HepG2 (cell line): ENCODE results near the gene CISD1. TPM values are rescaled to one million over a fixed set of nuclear protein-coding genes. Genes with fewer than 3 reads are reported as not detected.
A peak's percentile ranks its signal among the peaks of the same experiment; 100 is the strongest.

Experiments
- HMG20B ChIP-seq: conservative IDR thresholded peaks from 2 replicates; pipeline ENCODE4 v1.6.1; 2016; ENCODE audit warnings: missing genetic modification reagents, missing compliant biosample characterization
- KLF15 ChIP-seq: sonication (generic); formaldehyde crosslinking; IDR thresholded peaks from 2 replicates; pipeline ENCODE4 v1.8.1; 2023; ENCODE audit warnings: borderline replicate concordance, mild to moderate bottlenecking, inconsistent platforms, missing genetic modification reagents, mixed read lengths
- NKX3-1 ChIP-seq: sonication (generic); formaldehyde crosslinking; IDR thresholded peaks from 2 replicates; pipeline ENCODE4 v1.5.0; 2020; ENCODE audit warnings: missing genetic modification reagents
- NR3C1 ChIP-seq: sonication (generic); formaldehyde crosslinking; IDR thresholded peaks from 2 replicates; pipeline ENCODE4 v1.4.0; 2020; ENCODE audit warnings: missing genetic modification reagents
- POLR2AphosphoS2 ChIP-seq: IDR thresholded peaks from 2 replicates; pipeline ENCODE4 v1.6.1; 2011; ENCODE audit warnings: low read depth, low read length, improper control_type of control experiment
- polyA plus RNA-seq, 8 experiments: library from polyadenylated mRNA; depleted of rRNA in 3 of 8; stranded (reverse) in 7 of 8; unstranded in 1 of 8; fragments of >200 nt; fragmentation: Illumina TruSeq in 4 of 8; extraction: Trizol in 4 of 8; gene quantifications; 2 replicates each; pipeline versions ENCODE4 v1.2.1 to v1.2.3, GENCODE V29; 2011 to 2016; ENCODE audit warnings: low read depth in 4 of 8, missing spikeins in 1 of 8, mixed read lengths in 1 of 8; ENCODE audit not compliant: insufficient read depth in 1 of 8
- total RNA-seq, 5 experiments: library from RNA; depleted of rRNA; stranded (reverse); fragments of >200 nt; fragmentation: Illumina TruSeq; extraction: Trizol; gene quantifications; 2 replicates each; pipeline ENCODE4 v1.2.3, GENCODE V29; 2016; ENCODE audit warnings: low read depth in 1 of 5
- TF ChIP-seq, protein P1 (sequence below), 2 experiments: fragments of 450-650 bp in 1 of 2; sonication (generic) in 1 of 2; formaldehyde crosslinking in 1 of 2; IDR thresholded peaks; 2 replicates each; pipeline versions ENCODE4 v1.6.1 to v1.8.0; 2016 to 2022; ENCODE audit warnings: antibody characterized with exemption in 1 of 2, mild to moderate bottlenecking in 1 of 2, missing genetic modification reagents in 1 of 2
- TF ChIP-seq, protein P2 (sequence below): sonication (generic); formaldehyde crosslinking; IDR thresholded peaks from 2 replicates; pipeline ENCODE4 v1.4.0; 2020; ENCODE audit warnings: mild to moderate bottlenecking, missing genetic modification reagents, borderline replicate concordance
- TF ChIP-seq, protein P3 (sequence below): sonication (generic); formaldehyde crosslinking; IDR thresholded peaks from 2 replicates; pipeline ENCODE4 v1.4.0; 2020; ENCODE audit warnings: missing genetic modification reagents
- TF ChIP-seq, protein P4 (sequence below): sonication (generic); formaldehyde crosslinking; IDR thresholded peaks from 2 replicates; pipeline ENCODE4 v1.5.0; 2020; ENCODE audit warnings: missing genetic modification reagents

CISD1 gene
- total and polyA plus RNA-seq, 2 of the 13 experiments (the other 11 are each of a cell fraction or from before 2014, with no cell fraction given), result 63.4 to 78.9 TPM

DNA sequence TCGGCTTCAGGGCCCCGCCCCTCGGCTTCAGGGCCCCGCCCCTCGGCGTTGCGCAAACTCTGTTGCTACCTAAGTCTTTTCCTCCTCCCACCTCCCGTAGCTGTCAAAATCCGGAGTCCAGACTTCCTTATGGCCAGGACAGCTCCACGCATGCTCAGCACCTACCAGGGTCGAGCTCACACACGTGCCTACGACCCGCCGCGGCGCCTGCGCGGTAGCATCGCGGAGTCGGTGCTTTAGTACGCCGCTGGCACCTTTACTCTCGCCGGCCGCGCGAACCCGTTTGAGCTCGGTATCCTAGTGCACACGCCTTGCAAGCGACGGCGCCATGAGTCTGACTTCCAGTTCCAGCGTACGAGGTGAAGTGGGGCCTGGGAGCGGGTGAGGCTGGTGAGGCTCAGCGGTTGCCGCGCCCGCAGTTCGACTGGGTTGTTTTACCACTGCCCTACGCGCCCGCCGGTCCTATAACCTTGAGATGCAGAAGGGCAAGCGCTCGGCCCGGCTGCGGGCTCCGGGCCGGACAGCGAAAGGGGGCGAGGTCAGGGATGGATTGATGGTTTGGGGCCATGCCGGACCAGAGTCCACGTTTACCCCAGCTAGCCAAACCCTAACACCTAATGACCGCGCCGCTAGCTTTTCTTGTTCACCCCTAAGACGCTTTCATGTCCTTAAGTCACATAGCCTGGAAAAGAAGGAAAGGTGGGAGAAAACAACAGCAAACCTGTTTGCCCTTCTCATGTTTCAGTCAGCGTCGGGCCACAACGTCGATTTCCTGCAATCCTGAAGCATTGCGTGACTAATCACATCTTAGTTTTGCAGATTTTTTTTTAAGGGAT lies at the start of gene CISD1 (continued):
- TF ChIP-seq, protein P1, sequence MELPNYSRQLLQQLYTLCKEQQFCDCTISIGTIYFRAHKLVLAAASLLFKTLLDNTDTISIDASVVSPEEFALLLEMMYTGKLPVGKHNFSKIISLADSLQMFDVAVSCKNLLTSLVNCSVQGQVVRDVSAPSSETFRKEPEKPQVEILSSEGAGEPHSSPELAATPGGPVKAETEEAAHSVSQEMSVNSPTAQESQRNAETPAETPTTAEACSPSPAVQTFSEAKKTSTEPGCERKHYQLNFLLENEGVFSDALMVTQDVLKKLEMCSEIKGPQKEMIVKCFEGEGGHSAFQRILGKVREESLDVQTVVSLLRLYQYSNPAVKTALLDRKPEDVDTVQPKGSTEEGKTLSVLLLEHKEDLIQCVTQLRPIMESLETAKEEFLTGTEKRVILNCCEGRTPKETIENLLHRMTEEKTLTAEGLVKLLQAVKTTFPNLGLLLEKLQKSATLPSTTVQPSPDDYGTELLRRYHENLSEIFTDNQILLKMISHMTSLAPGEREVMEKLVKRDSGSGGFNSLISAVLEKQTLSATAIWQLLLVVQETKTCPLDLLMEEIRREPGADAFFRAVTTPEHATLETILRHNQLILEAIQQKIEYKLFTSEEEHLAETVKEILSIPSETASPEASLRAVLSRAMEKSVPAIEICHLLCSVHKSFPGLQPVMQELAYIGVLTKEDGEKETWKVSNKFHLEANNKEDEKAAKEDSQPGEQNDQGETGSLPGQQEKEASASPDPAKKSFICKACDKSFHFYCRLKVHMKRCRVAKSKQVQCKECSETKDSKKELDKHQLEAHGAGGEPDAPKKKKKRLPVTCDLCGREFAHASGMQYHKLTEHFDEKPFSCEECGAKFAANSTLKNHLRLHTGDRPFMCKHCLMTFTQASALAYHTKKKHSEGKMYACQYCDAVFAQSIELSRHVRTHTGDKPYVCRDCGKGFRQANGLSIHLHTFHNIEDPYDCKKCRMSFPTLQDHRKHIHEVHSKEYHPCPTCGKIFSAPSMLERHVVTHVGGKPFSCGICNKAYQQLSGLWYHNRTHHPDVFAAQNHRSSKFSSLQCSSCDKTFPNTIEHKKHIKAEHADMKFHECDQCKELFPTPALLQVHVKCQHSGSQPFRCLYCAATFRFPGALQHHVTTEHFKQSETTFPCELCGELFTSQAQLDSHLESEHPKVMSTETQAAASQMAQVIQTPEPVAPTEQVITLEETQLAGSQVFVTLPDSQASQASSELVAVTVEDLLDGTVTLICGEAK (IDR thresholded peaks at IDR 0.05), result no peak
- TF ChIP-seq, protein P1 (CRISPR knock-in tag; IDR thresholded peaks at IDR 0.05), result peak; percentile 93; the same call in 1 of the 2 replicates
- TF ChIP-seq, protein P2, sequence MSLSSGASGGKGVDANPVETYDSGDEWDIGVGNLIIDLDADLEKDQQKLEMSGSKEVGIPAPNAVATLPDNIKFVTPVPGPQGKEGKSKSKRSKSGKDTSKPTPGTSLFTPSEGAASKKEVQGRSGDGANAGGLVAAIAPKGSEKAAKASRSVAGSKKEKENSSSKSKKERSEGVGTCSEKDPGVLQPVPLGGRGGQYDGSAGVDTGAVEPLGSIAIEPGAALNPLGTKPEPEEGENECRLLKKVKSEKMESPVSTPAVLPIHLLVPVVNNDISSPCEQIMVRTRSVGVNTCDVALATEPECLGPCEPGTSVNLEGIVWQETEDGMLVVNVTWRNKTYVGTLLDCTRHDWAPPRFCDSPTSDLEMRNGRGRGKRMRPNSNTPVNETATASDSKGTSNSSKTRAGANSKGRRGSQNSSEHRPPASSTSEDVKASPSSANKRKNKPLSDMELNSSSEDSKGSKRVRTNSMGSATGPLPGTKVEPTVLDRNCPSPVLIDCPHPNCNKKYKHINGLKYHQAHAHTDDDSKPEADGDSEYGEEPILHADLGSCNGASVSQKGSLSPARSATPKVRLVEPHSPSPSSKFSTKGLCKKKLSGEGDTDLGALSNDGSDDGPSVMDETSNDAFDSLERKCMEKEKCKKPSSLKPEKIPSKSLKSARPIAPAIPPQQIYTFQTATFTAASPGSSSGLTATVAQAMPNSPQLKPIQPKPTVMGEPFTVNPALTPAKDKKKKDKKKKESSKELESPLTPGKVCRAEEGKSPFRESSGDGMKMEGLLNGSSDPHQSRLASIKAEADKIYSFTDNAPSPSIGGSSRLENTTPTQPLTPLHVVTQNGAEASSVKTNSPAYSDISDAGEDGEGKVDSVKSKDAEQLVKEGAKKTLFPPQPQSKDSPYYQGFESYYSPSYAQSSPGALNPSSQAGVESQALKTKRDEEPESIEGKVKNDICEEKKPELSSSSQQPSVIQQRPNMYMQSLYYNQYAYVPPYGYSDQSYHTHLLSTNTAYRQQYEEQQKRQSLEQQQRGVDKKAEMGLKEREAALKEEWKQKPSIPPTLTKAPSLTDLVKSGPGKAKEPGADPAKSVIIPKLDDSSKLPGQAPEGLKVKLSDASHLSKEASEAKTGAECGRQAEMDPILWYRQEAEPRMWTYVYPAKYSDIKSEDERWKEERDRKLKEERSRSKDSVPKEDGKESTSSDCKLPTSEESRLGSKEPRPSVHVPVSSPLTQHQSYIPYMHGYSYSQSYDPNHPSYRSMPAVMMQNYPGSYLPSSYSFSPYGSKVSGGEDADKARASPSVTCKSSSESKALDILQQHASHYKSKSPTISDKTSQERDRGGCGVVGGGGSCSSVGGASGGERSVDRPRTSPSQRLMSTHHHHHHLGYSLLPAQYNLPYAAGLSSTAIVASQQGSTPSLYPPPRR (CRISPR knock-in tag), result peak; percentile 55; the same call in 1 of the 2 replicates
- TF ChIP-seq, protein P3, sequence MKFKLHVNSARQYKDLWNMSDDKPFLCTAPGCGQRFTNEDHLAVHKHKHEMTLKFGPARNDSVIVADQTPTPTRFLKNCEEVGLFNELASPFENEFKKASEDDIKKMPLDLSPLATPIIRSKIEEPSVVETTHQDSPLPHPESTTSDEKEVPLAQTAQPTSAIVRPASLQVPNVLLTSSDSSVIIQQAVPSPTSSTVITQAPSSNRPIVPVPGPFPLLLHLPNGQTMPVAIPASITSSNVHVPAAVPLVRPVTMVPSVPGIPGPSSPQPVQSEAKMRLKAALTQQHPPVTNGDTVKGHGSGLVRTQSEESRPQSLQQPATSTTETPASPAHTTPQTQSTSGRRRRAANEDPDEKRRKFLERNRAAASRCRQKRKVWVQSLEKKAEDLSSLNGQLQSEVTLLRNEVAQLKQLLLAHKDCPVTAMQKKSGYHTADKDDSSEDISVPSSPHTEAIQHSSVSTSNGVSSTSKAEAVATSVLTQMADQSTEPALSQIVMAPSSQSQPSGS (CRISPR knock-in tag), result peak; percentile 88
- TF ChIP-seq NKX3-1 (CRISPR knock-in tag) (peak; percentile 96), NR3C1 (CRISPR knock-in tag) (no peak), POLR2AphosphoS2 (no peak), HMG20B (no peak), KLF15 (CRISPR knock-in tag) (peak; percentile 73; the same call in 1 of the 2 replicates)
- TF ChIP-seq, protein P4, sequence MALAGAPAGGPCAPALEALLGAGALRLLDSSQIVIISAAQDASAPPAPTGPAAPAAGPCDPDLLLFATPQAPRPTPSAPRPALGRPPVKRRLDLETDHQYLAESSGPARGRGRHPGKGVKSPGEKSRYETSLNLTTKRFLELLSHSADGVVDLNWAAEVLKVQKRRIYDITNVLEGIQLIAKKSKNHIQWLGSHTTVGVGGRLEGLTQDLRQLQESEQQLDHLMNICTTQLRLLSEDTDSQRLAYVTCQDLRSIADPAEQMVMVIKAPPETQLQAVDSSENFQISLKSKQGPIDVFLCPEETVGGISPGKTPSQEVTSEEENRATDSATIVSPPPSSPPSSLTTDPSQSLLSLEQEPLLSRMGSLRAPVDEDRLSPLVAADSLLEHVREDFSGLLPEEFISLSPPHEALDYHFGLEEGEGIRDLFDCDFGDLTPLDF (CRISPR knock-in tag), result peak; percentile 69; the same call in 1 of the 2 replicates
